Measurements from ENCODE around the gene DLEC1. TPM values are rescaled to one million over a fixed set of nuclear protein-coding genes. Genes with fewer than 3 reads are reported as not detected.

Gene DLEC1
- total and polyA plus RNA-seq, 9 of the 15 experiments (the other 6 are each of a cell fraction or from before 2014, with no cell fraction given) = 0.07 to 0.08 TPM; not detected in 7

DNA sequence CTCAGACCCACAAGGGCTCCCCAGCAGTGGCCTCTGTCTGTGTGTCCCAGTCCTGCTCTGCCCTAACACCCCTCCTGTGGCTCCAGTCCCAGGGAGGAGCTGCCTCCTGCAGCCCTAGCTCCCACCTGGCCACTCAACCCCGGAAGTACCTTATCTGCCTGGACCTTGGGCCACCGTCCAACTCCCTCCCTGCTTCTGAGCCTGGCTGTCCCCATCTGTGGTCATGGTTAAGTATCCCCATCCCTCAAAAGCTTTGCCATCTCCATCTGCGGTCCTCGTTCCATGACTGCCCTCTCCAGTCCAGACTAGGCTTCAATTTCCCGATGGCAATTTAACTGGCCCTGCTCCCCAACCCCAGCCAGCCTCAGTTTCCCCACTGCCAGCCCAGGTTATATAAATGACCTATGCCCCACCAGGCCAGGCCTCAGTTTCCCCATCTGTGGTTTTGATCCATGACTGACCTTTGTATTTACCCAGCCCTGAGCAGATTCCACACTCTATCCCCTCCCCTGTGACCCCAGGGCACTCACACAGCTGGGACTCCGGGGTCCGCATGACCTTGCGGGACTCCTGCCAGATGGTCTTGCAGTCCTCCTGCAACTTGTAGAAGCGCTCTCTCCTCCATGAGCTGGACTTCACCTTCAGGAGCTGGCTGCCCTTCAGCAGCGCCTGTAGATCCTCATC is 19.2 kb upstream of the DLEC1 start (continued):
- TF ChIP-seq POLR3A (IDR thresholded peaks at IDR 0.05; ENCODE audit: borderline replicate concordance, extremely low read depth, insufficient read depth, insufficient read length) (no peak), ZNF324 (CRISPR knock-in tag; IDR thresholded peaks at IDR 0.05) (no peak), CREBBP (IDR thresholded peaks at IDR 0.05; ENCODE audit: low read depth, low read length) (no peak), PHB2 (IDR thresholded peaks at IDR 0.05; ENCODE audit: low read depth) (no peak), EZH2 (IDR thresholded peaks at IDR 0.05; ENCODE audit: borderline replicate concordance, low read depth, low read length) (no peak), ZFP30 (CRISPR knock-in tag; IDR thresholded peaks at IDR 0.05; ENCODE audit: borderline replicate concordance) (no peak), SUPT5H (IDR thresholded peaks at IDR 0.05) (peak; percentile 23), TCF7 (IDR thresholded peaks at IDR 0.05; ENCODE audit: borderline replicate concordance) (no peak), KAT8 (IDR thresholded peaks at IDR 0.05; ENCODE audit: low read depth) (no peak), ZNF347 (CRISPR knock-in tag; IDR thresholded peaks at IDR 0.05; ENCODE audit: low read depth) (no peak), ZNF75A (CRISPR knock-in tag; IDR thresholded peaks at IDR 0.05) (no peak)
- TF ChIP-seq, protein P1, sequence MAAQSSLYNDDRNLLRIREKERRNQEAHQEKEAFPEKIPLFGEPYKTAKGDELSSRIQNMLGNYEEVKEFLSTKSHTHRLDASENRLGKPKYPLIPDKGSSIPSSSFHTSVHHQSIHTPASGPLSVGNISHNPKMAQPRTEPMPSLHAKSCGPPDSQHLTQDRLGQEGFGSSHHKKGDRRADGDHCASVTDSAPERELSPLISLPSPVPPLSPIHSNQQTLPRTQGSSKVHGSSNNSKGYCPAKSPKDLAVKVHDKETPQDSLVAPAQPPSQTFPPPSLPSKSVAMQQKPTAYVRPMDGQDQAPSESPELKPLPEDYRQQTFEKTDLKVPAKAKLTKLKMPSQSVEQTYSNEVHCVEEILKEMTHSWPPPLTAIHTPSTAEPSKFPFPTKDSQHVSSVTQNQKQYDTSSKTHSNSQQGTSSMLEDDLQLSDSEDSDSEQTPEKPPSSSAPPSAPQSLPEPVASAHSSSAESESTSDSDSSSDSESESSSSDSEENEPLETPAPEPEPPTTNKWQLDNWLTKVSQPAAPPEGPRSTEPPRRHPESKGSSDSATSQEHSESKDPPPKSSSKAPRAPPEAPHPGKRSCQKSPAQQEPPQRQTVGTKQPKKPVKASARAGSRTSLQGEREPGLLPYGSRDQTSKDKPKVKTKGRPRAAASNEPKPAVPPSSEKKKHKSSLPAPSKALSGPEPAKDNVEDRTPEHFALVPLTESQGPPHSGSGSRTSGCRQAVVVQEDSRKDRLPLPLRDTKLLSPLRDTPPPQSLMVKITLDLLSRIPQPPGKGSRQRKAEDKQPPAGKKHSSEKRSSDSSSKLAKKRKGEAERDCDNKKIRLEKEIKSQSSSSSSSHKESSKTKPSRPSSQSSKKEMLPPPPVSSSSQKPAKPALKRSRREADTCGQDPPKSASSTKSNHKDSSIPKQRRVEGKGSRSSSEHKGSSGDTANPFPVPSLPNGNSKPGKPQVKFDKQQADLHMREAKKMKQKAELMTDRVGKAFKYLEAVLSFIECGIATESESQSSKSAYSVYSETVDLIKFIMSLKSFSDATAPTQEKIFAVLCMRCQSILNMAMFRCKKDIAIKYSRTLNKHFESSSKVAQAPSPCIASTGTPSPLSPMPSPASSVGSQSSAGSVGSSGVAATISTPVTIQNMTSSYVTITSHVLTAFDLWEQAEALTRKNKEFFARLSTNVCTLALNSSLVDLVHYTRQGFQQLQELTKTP (IDR thresholded peaks at IDR 0.05; ENCODE audit: low read depth in 1 of 2, partially characterized antibody in 2 of 2) = no peak
- TF ChIP-seq, protein P2, sequence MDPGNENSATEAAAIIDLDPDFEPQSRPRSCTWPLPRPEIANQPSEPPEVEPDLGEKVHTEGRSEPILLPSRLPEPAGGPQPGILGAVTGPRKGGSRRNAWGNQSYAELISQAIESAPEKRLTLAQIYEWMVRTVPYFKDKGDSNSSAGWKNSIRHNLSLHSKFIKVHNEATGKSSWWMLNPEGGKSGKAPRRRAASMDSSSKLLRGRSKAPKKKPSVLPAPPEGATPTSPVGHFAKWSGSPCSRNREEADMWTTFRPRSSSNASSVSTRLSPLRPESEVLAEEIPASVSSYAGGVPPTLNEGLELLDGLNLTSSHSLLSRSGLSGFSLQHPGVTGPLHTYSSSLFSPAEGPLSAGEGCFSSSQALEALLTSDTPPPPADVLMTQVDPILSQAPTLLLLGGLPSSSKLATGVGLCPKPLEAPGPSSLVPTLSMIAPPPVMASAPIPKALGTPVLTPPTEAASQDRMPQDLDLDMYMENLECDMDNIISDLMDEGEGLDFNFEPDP (CRISPR knock-in tag; IDR thresholded peaks at IDR 0.05) = no peak
- TF ChIP-seq, protein P3, sequence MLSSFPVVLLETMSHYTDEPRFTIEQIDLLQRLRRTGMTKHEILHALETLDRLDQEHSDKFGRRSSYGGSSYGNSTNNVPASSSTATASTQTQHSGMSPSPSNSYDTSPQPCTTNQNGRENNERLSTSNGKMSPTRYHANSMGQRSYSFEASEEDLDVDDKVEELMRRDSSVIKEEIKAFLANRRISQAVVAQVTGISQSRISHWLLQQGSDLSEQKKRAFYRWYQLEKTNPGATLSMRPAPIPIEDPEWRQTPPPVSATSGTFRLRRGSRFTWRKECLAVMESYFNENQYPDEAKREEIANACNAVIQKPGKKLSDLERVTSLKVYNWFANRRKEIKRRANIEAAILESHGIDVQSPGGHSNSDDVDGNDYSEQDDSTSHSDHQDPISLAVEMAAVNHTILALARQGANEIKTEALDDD (IDR thresholded peaks at IDR 0.05) = no peak
- TF ChIP-seq, protein P4, sequence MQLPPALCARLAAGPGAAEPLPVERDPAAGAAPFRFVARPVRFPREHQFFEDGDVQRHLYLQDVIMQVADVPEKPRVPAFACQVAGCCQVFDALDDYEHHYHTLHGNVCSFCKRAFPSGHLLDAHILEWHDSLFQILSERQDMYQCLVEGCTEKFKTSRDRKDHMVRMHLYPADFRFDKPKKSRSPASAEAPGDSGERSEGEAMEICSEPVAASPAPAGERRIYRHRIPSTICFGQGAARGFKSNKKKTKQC (CRISPR knock-in tag; IDR thresholded peaks at IDR 0.05) = 0 out of 2 replicates have a peak, but pooled peaks have one; percentile 62
- TF ChIP-seq, protein P5, sequence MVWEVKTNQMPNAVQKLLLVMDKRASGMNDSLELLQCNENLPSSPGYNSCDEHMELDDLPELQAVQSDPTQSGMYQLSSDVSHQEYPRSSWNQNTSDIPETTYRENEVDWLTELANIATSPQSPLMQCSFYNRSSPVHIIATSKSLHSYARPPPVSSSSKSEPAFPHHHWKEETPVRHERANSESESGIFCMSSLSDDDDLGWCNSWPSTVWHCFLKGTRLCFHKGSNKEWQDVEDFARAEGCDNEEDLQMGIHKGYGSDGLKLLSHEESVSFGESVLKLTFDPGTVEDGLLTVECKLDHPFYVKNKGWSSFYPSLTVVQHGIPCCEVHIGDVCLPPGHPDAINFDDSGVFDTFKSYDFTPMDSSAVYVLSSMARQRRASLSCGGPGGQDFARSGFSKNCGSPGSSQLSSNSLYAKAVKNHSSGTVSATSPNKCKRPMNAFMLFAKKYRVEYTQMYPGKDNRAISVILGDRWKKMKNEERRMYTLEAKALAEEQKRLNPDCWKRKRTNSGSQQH (CRISPR knock-in tag; IDR thresholded peaks at IDR 0.05) = no peak
- TF ChIP-seq, protein P6, sequence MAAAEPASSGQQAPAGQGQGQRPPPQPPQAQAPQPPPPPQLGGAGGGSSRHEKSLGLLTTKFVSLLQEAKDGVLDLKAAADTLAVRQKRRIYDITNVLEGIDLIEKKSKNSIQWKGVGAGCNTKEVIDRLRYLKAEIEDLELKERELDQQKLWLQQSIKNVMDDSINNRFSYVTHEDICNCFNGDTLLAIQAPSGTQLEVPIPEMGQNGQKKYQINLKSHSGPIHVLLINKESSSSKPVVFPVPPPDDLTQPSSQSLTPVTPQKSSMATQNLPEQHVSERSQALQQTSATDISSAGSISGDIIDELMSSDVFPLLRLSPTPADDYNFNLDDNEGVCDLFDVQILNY (CRISPR knock-in tag; IDR thresholded peaks at IDR 0.05) = no peak
